GM12878 (cell line): ENCODE data around the gene NAA15. TPM values are rescaled to one million over a fixed set of nuclear protein-coding genes. Genes with fewer than 3 reads are reported as not detected.
"Not testable (repeated sequence)": the region's sequence is repeated elsewhere in the genome, so short reads cannot be mapped to it uniquely, and the experiment has no call there.

Experiments used
- ATAC-seq: fragments of 200-7000 bp; cut with Tn5 transposase; 3 replicates; pipeline ENCODE4 v1.9.1; 2020; ENCODE audit warnings: mild to moderate bottlenecking, moderate library complexity
- BruUV-seq: library from RNA; stranded (reverse); fragments of 400-500 nt; replicated peaks from 2 replicates; lab custom pipeline; 2021; lab: Mats Ljungman, UMichigan
- CTCF ChIA-PET: fragments of 300-600 bp; sonication (Branson Sonifier 250); formaldehyde crosslinking; extraction: SDS; loops from one replicate; lab custom pipeline; 2021; ENCODE audit warnings: inconsistent platforms; lab: Yijun Ruan, JAX
- POLR2A ChIA-PET: fragments of 350-600 bp; formaldehyde crosslinking; extraction: SDS; loops from one replicate; lab custom pipeline; 2021; ENCODE audit warnings: inconsistent platforms; lab: Charles Lee
- RAD21 ChIA-PET: fragments of 300-600 bp; sonication (Branson Sonifier 250); formaldehyde crosslinking; loops from one replicate; lab custom pipeline; 2023; ENCODE audit warnings: antibody characterized with exemption; ENCODE audit not compliant: unreplicated experiment; lab: Charles Lee
- SMC1A ChIA-PET: fragments of 300-600 bp; sonication (Branson Sonifier 250); formaldehyde crosslinking; loops from one replicate; lab custom pipeline; 2023; ENCODE audit not compliant: unreplicated experiment, uncharacterized antibody; lab: Charles Lee
- DNase-seq: peaks from one replicate; pipeline ENCODE4 v3.0.0-alpha.2; 2011; ENCODE audit warnings: low read depth, low spot score
- FAIRE-seq: peaks from 3 replicates; lab custom pipeline; 2011; peaks lifted over from hg19 to GRCh38; lab: Jason Lieb, UNC
- H2AFZ ChIP-seq: 2 replicates; pipeline ENCODE4 v1.6.0; 2011; ENCODE audit warnings: low read depth, low read length, control low read depth; ENCODE audit not compliant: control insufficient read depth
- H3K27ac ChIP-seq: 2 replicates; pipeline ENCODE4 v1.5.1; 2011; ENCODE audit warnings: control low read depth; ENCODE audit not compliant: control insufficient read depth, insufficient read depth
- H3K27me3 ChIP-seq, 2 experiments: replicated peaks in 1 of 2; 2 replicates each; pipeline versions ENCODE4 v1.6.0 to v1.6.1; 2011; ENCODE audit warnings: low read length in 1 of 2; ENCODE audit not compliant: control insufficient read depth in 2 of 2, insufficient read depth in 2 of 2
- H3K36me3 ChIP-seq, 2 experiments: 2 replicates each; pipeline ENCODE4 v1.5.1; 2011; ENCODE audit warnings: low read length in 1 of 2; ENCODE audit not compliant: control insufficient read depth in 2 of 2, insufficient read depth in 2 of 2
- H3K4me1 ChIP-seq: 2 replicates; pipeline ENCODE4 v1.6.1; 2011; ENCODE audit warnings: mild to moderate bottlenecking, low read length, moderate library complexity, mixed read lengths; ENCODE audit not compliant: control insufficient read depth, insufficient read depth
- H3K4me2 ChIP-seq: 2 replicates; pipeline ENCODE4 v1.6.0; 2011; ENCODE audit warnings: control low read depth; ENCODE audit not compliant: control insufficient read depth, insufficient read depth
- H3K4me3 ChIP-seq: fragments of 200-600 bp; sonication (generic); 2 replicates; pipeline ENCODE4 v1.5.1; 2016
- H3K79me2 ChIP-seq: 2 replicates; pipeline ENCODE4 v1.6.0; 2011; ENCODE audit warnings: low read length; ENCODE audit not compliant: control insufficient read depth, insufficient read depth
- H3K9ac ChIP-seq: 2 replicates; pipeline ENCODE4 v1.8.0; 2011; ENCODE audit warnings: low read length, control low read depth, mixed read lengths; ENCODE audit not compliant: control insufficient read depth, insufficient read depth
- H3K9me3 ChIP-seq: replicated peaks from 3 replicates; pipeline ENCODE4 v1.5.1; 2011; ENCODE audit warnings: mild to moderate bottlenecking, low read length; ENCODE audit not compliant: control insufficient read depth, insufficient read depth
- H4K20me1 ChIP-seq: 2 replicates; pipeline ENCODE4 v1.6.0; 2011; ENCODE audit not compliant: control insufficient read depth, insufficient read depth
- BRCA1 ChIP-seq: IDR thresholded peaks from 2 replicates; pipeline ENCODE4 v1.6.1; 2011; ENCODE audit warnings: low read depth, low read length, improper control_type of control experiment
- DPF2 ChIP-seq: fragments of 450-650 bp; IDR thresholded peaks from 2 replicates; pipeline ENCODE4 v1.6.1; 2017; ENCODE audit warnings: mild to moderate bottlenecking
- WGBS: methylation state at CpG from one replicate; pipeline ENCODE4 v1.1.6; 2016; ENCODE audit warnings: low lambda C conversion rate; ENCODE audit not compliant: insufficient replicate concordance, insufficient coverage; ENCODE audit errors: missing lambda C conversion rate; 5-methylcytosine and 5-hydroxymethylcytosine counted together
- in situ Hi-C: fragments of 300-500 bp; cut with MboI; formaldehyde crosslinking; loops from 9 replicates; pipeline ENCODE4 v1.14.3; 2018; ENCODE audit warnings: mixed read lengths
- intact Hi-C: fragments of 100-400 bp; cut with micrococcal nuclease; formaldehyde crosslinking; loops from one replicate; pipeline ENCODE4 v1.14.2; 2022; ENCODE audit not compliant: unreplicated experiment
- polyA plus RNA-seq, 11 experiments: library from polyadenylated mRNA; depleted of rRNA in 4 of 11; unstranded in 6 of 11; stranded (reverse) in 5 of 11; fragments of >200 nt; fragmentation: Nextera tagmentation in 4 of 11; fragmentation: Illumina TruSeq in 1 of 11; extraction: Ambion mirVana in 4 of 11; extraction: Trizol in 1 of 11; gene quantifications; 1 replicate in 1 of 11; 2 replicates in 10 of 11; pipeline versions ENCODE4 v1.2.1 to v1.2.3, GENCODE V29; 2011 to 2016; ENCODE audit warnings: inconsistent platforms in 2 of 11, missing spikeins in 2 of 11, low read depth in 1 of 11
- total RNA-seq, 4 experiments: library from RNA; depleted of rRNA in 3 of 4; stranded (reverse); fragments of >200 nt in 3 of 4; fragmentation: Illumina TruSeq in 1 of 4; extraction: Trizol in 1 of 4; gene quantifications; 2 replicates each; pipeline versions ENCODE4 v1.2.1 to v1.2.3, GENCODE V29; 2013 to 2021

The NAA15 gene
- total and polyA plus RNA-seq, 10 of the 15 experiments (the other 5 are each of a cell fraction or from before 2014, with no cell fraction given), result 24.3 to 93.1 (median 51.9) TPM

DNA sequence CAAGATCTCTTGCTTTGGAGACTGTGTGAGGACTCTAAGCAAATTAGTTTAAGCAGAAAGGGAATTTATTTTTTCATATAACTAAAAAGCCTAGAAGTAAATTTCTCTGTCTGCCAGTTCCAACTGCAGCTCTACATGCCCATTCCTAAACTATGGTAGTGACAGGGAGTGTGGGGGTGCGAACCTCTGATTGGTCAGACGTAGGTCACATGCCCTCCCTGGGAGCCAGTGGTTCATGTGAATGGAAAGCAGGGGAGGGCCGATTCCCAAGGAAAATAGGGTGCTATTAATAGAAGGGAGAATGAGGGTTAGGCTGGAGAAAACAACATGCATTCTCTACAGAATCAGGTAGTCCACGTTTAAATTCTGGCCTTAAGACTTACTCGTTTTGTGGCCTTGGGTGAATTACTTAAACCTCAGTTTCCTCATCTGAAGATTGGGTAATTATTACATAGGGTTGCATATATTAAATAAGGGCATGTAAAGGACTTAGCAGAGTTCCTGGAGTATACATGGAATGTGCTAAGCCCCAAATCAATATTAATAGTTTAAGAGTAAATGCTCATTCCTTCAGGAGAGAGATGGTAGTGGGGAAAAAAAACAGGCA lies 159.8 kb downstream of the NAA15 start:
- peaks cover 3% of the 10 kb centered on the region; the same call in 1 of the 2 replicates for H3K4me1 ChIP-seq
- H4K20me1 ChIP-seq, result no peaks in the 10 kb centered on the region
- SMC1A ChIA-PET, result interaction anchor here (0.9 to 2.2 kb wide), 3 partner anchors 10 to 16 kb away, joined by 3 to 5 read pairs (median 4); no protein-coding TSS in a partner anchor
- no TSS peak for BruUV-seq
- ATAC-seq (no peak), FAIRE-seq (no peak), DNase-seq (no peak)
- 67% methylated on average over 5 of the region's 5 CpGs for WGBS
- no peak overlapping the region for H3K9ac ChIP-seq
- peaks cover 33% of the 10 kb centered on the region for H3K79me2 ChIP-seq
- intact Hi-C loops (no loop called here), in situ Hi-C loops (no loop called here)
- TF ChIP-seq BRCA1 (no peak), DPF2 (no peak)
- H2AFZ ChIP-seq, result no peak overlapping the region
- no peaks in the 10 kb centered on the region for H3K27me3 ChIP-seq
- CTCF ChIA-PET, result no interaction called here
- RAD21 ChIA-PET, result no interaction called here
- no peak overlapping the region for H3K27ac ChIP-seq
- H3K4me3 ChIP-seq, result no peak overlapping the region
- POLR2A ChIA-PET, result interaction anchor here (0.5 kb wide), 1 partner anchor 65 kb away, joined by 3 read pairs; no protein-coding TSS in a partner anchor
- H3K36me3 ChIP-seq, result 0 out of 4 replicates have a peak, but pooled peaks cover 0 to 3% of the 10 kb centered on the region in 2 experiments
- H3K9me3 ChIP-seq, result no peaks in the 10 kb centered on the region; the same call in 2 of the 3 replicates
- no peak overlapping the region for H3K4me2 ChIP-seq

DNA sequence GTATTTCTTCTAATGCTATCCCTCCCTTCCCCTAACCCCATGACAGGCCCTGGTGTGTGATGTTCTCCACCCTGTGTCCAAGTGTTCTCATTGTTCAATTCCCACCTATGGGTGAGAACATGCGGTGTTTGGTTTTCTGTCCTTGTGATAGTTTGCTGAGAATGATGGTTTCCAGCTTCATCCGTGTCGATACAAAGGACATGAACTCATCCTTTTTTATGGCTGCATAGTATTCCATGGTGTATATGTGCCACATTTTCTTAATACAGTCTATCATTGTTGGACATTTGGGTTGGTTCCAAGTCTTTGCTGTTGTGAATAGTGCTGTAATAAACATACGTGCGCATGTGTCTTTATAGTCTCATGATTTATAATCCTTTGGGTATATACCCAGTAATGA lies 163.2 kb downstream of the NAA15 start:
- H3K36me3 ChIP-seq, H3K27me3 ChIP-seq, H3K9me3 ChIP-seq, intact Hi-C loops, H3K27ac ChIP-seq, in situ Hi-C loops, BruUV-seq, RAD21 ChIA-PET, H3K4me3 ChIP-seq, H3K79me2 ChIP-seq, ATAC-seq, H4K20me1 ChIP-seq, SMC1A ChIA-PET, POLR2A ChIA-PET, H3K4me1 ChIP-seq, CTCF ChIA-PET, H3K9ac ChIP-seq, H3K4me2 ChIP-seq, H2AFZ ChIP-seq, DNase-seq, FAIRE-seq: not testable (repeated sequence)
- 91% methylated on average over 5 of the region's 5 CpGs for WGBS
